ENCODE measurements around the gene AKT2. TPM values are rescaled to one million over a fixed set of nuclear protein-coding genes. Genes with fewer than 3 reads are reported as not detected.

The AKT2 gene
- total RNA-seq, 1 donor from 2014 or later: 89.8 TPM

- no peaks in the 10 kb centered on the region for H3K9me3 Mint-ChIP-seq (ENCODE audit: unreplicated experiment)
- H3K36me3 Mint-ChIP-seq (ENCODE audit: low read depth, unreplicated experiment): peaks cover 21% of the 10 kb centered on the region
- H3K27ac Mint-ChIP-seq (ENCODE audit: unreplicated experiment): no peak overlapping the region
- H3K27me3 Mint-ChIP-seq (ENCODE audit: unreplicated experiment): no peaks in the 10 kb centered on the region
- no peak overlapping the region for H3K4me3 Mint-ChIP-seq (ENCODE audit: unreplicated experiment)
- H3K4me1 Mint-ChIP-seq (ENCODE audit: unreplicated experiment): peaks cover 2% of the 10 kb centered on the region
- DNase-seq (ENCODE audit: low spot score): no peak
- no peak for TF ChIP-seq CTCF (IDR thresholded peaks at IDR 0.05; ENCODE audit: unreplicated experiment)
Observed at GRCh38 chr19:40239415-40240226, 45.5 kb downstream of the AKT2 start.

- Mint-ChIP-seq H3K36me3 (ENCODE audit: low read depth, unreplicated experiment) (peaks cover 21% of the 10 kb centered on the region), H3K27ac (ENCODE audit: unreplicated experiment) (no peak overlapping the region), H3K4me1 (ENCODE audit: unreplicated experiment) (peaks cover 2% of the 10 kb centered on the region), H3K9me3 (ENCODE audit: unreplicated experiment) (no peaks in the 10 kb centered on the region), H3K4me3 (ENCODE audit: unreplicated experiment) (no peak overlapping the region), H3K27me3 (ENCODE audit: unreplicated experiment) (peaks cover 2% of the 10 kb centered on the region)
- DNase-seq (ENCODE audit: low spot score): no peak
- no peak for TF ChIP-seq CTCF (IDR thresholded peaks at IDR 0.05; ENCODE audit: unreplicated experiment)
Observed at GRCh38 chr19:40238775-40239174, 46.4 kb downstream of the AKT2 start.

- no peak overlapping the region for H3K27ac Mint-ChIP-seq (ENCODE audit: unreplicated experiment)
- peaks cover 2% of the 10 kb centered on the region for H3K4me1 Mint-ChIP-seq (ENCODE audit: unreplicated experiment)
- H3K36me3 Mint-ChIP-seq (ENCODE audit: low read depth, unreplicated experiment): peaks cover 21% of the 10 kb centered on the region
- no peak for DNase-seq (ENCODE audit: low spot score)
- H3K27me3 Mint-ChIP-seq (ENCODE audit: unreplicated experiment): peaks cover 2% of the 10 kb centered on the region
- TF ChIP-seq CTCF (IDR thresholded peaks at IDR 0.05; ENCODE audit: unreplicated experiment): no peak
- no peaks in the 10 kb centered on the region for H3K9me3 Mint-ChIP-seq (ENCODE audit: unreplicated experiment)
- H3K4me3 Mint-ChIP-seq (ENCODE audit: unreplicated experiment): no peak overlapping the region
Observed at GRCh38 chr19:40237791-40238190, 47.4 kb downstream of the AKT2 start.

DNA sequence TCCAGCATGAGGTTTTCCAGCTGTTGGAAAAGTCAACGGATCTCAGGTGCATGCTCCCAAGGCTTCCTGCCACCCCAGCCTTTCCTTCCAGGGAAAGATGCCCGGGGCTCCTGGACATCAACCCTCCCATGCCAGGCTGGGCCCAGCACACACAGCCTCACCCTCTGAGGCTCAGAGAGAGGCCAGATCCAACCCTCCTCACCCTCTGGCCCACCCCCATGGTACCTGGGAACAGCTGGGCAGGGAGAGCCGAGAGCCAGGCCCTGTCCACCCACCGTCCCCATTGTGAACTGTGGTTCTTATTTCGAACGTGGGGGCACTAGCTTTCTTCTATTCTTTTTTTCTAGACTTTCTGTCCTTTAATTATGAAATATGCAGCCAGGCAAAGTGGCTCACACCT lies 48.8 kb downstream of the AKT2 start:
- DNase-seq (ENCODE audit: low spot score): no peak
- no peak for TF ChIP-seq CTCF (IDR thresholded peaks at IDR 0.05; ENCODE audit: unreplicated experiment)
- no peak overlapping the region for H3K4me3 Mint-ChIP-seq (ENCODE audit: unreplicated experiment)
- peaks cover 20% of the 10 kb centered on the region for H3K36me3 Mint-ChIP-seq (ENCODE audit: low read depth, unreplicated experiment)
- no peaks in the 10 kb centered on the region for H3K9me3 Mint-ChIP-seq (ENCODE audit: unreplicated experiment)
- peaks cover 5% of the 10 kb centered on the region for H3K27me3 Mint-ChIP-seq (ENCODE audit: unreplicated experiment)
- peaks cover 7% of the 10 kb centered on the region for H3K4me1 Mint-ChIP-seq (ENCODE audit: unreplicated experiment)
- H3K27ac Mint-ChIP-seq (ENCODE audit: unreplicated experiment): no peak overlapping the region

DNA sequence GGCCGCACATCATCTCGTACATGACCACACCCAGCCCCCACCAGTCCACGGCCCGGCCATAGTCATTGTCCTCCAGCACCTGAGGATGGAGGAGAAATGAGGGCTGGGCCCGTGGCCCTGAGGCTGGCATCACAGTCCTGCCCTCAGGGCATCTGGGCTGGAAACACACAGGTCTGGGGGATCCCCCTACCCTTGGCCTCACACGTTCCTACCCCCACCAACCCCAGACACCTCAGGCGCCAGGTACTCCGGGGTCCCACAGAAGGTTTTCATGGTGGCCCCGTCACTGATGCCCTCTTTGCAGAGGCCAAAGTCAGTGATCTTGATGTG lies 49.2 kb downstream of the AKT2 start:
- no peak for TF ChIP-seq CTCF (IDR thresholded peaks at IDR 0.05; ENCODE audit: unreplicated experiment)
- peaks cover 17% of the 10 kb centered on the region for H3K36me3 Mint-ChIP-seq (ENCODE audit: low read depth, unreplicated experiment)
- H3K27me3 Mint-ChIP-seq (ENCODE audit: unreplicated experiment): peaks cover 9% of the 10 kb centered on the region
- H3K9me3 Mint-ChIP-seq (ENCODE audit: unreplicated experiment): no peaks in the 10 kb centered on the region
- no peak overlapping the region for H3K27ac Mint-ChIP-seq (ENCODE audit: unreplicated experiment)
- no peak for DNase-seq (ENCODE audit: low spot score)
- no peak overlapping the region for H3K4me3 Mint-ChIP-seq (ENCODE audit: unreplicated experiment)
- H3K4me1 Mint-ChIP-seq (ENCODE audit: unreplicated experiment): peaks cover 9% of the 10 kb centered on the region

Measured in endothelial cell (in vitro differentiated cells).